ENCODE results near the gene CHM.

CHM gene

GRCh38 chrX:85998954-85999353, 48.4 kb downstream of the CHM start:
- H3K4me3 ChIP-seq (ENCODE audit: low read depth, low read length) = no peak overlapping the region
- no peak for TF ChIP-seq CTCF (IDR thresholded peaks at IDR 0.05; ENCODE audit: low read depth, low read length, missing control alignments)
- no peak for DNase-seq (ENCODE audit: low read depth)

GRCh38 chrX:85996555-85996954, 50.8 kb downstream of the CHM start:
- no peak for TF ChIP-seq CTCF (IDR thresholded peaks at IDR 0.05; ENCODE audit: low read depth, low read length, missing control alignments)
- no peak overlapping the region for H3K4me3 ChIP-seq (ENCODE audit: low read depth, low read length)
- no peak for DNase-seq (ENCODE audit: low read depth)

- no peak overlapping the region for H3K4me3 ChIP-seq (ENCODE audit: low read depth, low read length)
- no peak for TF ChIP-seq CTCF (IDR thresholded peaks at IDR 0.05; ENCODE audit: low read depth, low read length, missing control alignments)
- no peak for DNase-seq (ENCODE audit: low read depth)
Measured at GRCh38 chrX:85995641-85996040, 51.7 kb downstream of the CHM start.

GRCh38 chrX:85994797-85995196, 52.6 kb downstream of the CHM start:
- no peak for DNase-seq (ENCODE audit: low read depth)

GRCh38 chrX:85994228-85994627, 53.1 kb downstream of the CHM start:
- H3K4me3 ChIP-seq (ENCODE audit: low read depth, low read length) = no peak overlapping the region
- no peak for DNase-seq (ENCODE audit: low read depth)
- TF ChIP-seq CTCF (IDR thresholded peaks at IDR 0.05; ENCODE audit: low read depth, low read length, missing control alignments) = no peak

More at GRCh38 chrX:85994797-85995196, 52.6 kb downstream of the CHM start:
- no peak overlapping the region for H3K4me3 ChIP-seq (ENCODE audit: low read depth, low read length)
- TF ChIP-seq CTCF (IDR thresholded peaks at IDR 0.05; ENCODE audit: low read depth, low read length, missing control alignments) = no peak

GRCh38 chrX:85993539-85994197, 53.7 kb downstream of the CHM start:
- no peak overlapping the region for H3K4me3 ChIP-seq (ENCODE audit: low read depth, low read length)
- no peak for TF ChIP-seq CTCF (IDR thresholded peaks at IDR 0.05; ENCODE audit: low read depth, low read length, missing control alignments)
- DNase-seq (ENCODE audit: low read depth) = no peak

- DNase-seq (ENCODE audit: low read depth) = no peak
- no peak overlapping the region for H3K4me3 ChIP-seq (ENCODE audit: low read depth, low read length)
- no peak for TF ChIP-seq CTCF (IDR thresholded peaks at IDR 0.05; ENCODE audit: low read depth, low read length, missing control alignments)
Measured at GRCh38 chrX:85992811-85993229, 54.5 kb downstream of the CHM start.

All from GM12864 (cell line).